ENCODE data around the gene AOAH.

AOAH gene

GRCh38 chr7:36626111-36626510 is 98.2 kb downstream of the AOAH start:
- DNase-seq = no peak

GRCh38 chr7:36625247-36625646 is 99.0 kb downstream of the AOAH start:
- DNase-seq = no peak

- no peak for DNase-seq
These were observed 101.0 kb downstream of the AOAH start for GRCh38 chr7:36623247-36623646.

- DNase-seq = no peak
These were observed 102.9 kb downstream of the AOAH start for GRCh38 chr7:36621396-36621795.

GRCh38 chr7:36620166-36620708 is 104.1 kb downstream of the AOAH start:
- DNase-seq = no peak

- DNase-seq = no peak
These were observed 106.9 kb downstream of the AOAH start for GRCh38 chr7:36617408-36617807.

GRCh38 chr7:36615852-36616540 is 108.3 kb downstream of the AOAH start:
- no peak for DNase-seq

- DNase-seq = no peak
These were observed 109.3 kb downstream of the AOAH start for GRCh38 chr7:36614959-36615358.

GRCh38 chr7:36613031-36613614 is 111.2 kb downstream of the AOAH start:
- no peak for DNase-seq

- no peak for DNase-seq
These were observed 112.6 kb downstream of the AOAH start for GRCh38 chr7:36611703-36612102.

- DNase-seq = no peak
These were observed 116.6 kb downstream of the AOAH start for GRCh38 chr7:36607721-36608095.

- no peak for DNase-seq
These were observed 117.1 kb downstream of the AOAH start for GRCh38 chr7:36606976-36607720.

- no peak for DNase-seq
These were observed 117.9 kb downstream of the AOAH start for GRCh38 chr7:36606153-36606975.

- DNase-seq = no peak
These were observed 118.8 kb downstream of the AOAH start for GRCh38 chr7:36605261-36606051.

- DNase-seq = no peak
These were observed 119.5 kb downstream of the AOAH start for GRCh38 chr7:36604806-36605205.

- no peak for DNase-seq
These were observed 121.1 kb downstream of the AOAH start for GRCh38 chr7:36602934-36603887.

- no peak for DNase-seq
These were observed 121.8 kb downstream of the AOAH start for GRCh38 chr7:36602511-36602910.

GRCh38 chr7:36601601-36602000 is 122.7 kb downstream of the AOAH start:
- no peak for DNase-seq

GRCh38 chr7:36600869-36601530 is 123.3 kb downstream of the AOAH start:
- no peak for DNase-seq

GRCh38 chr7:36600314-36600682 is 124.0 kb downstream of the AOAH start:
- no peak for DNase-seq

All from stimulated activated CD4-positive, alpha-beta T cell treated with anti-CD3 and anti-CD28 coated beads, Interleukin-4, amount 100 ng/mL, for 1 hour (primary cell).